GM18951 (cell line): Measurements from ENCODE around the gene LDOC1.
"Not testable (repeated sequence)": the region's sequence is repeated elsewhere in the genome, so short reads cannot be mapped to it uniquely, and the experiment has no call there.

ENCODE experiments used
- POLR2A ChIP-seq: IDR thresholded peaks from 4 replicates; pipeline ENCODE4 v1.6.1; 2011; ENCODE audit warnings: mild to moderate bottlenecking; ENCODE audit not compliant: insufficient read length, insufficient read depth; ENCODE audit errors: extremely low read depth
- in situ Hi-C: fragments of 300-500 bp; cut with MboI; formaldehyde crosslinking; loops from one replicate; pipeline ENCODE4 v1.12.0; 2022; ENCODE audit warnings: low sequenced_read_pairs, mixed read lengths, inconsistent platforms; ENCODE audit not compliant: unreplicated experiment

Gene LDOC1

GRCh38 chrX:141176586-141177451 is at the start of gene LDOC1:
LDOC1 (minus strand) TSS chrX:141177129; CDS start chrX:141177021, 108 bp downstream.
- no peak for TF ChIP-seq POLR2A
- in situ Hi-C loops: no loop called here

- in situ Hi-C loops: no loop called here
- no peak for TF ChIP-seq POLR2A
Observed at GRCh38 chrX:141221611-141222010, 44.7 kb upstream of the LDOC1 start.

- in situ Hi-C loops: no loop called here
Observed at GRCh38 chrX:141220342-141221008, 43.5 kb upstream of the LDOC1 start.

GRCh38 chrX:141214196-141214595 is 37.3 kb upstream of the LDOC1 start:
- in situ Hi-C loops: no loop called here
- TF ChIP-seq POLR2A: no peak

More at GRCh38 chrX:141220342-141221008, 43.5 kb upstream of the LDOC1 start:
- TF ChIP-seq POLR2A: no peak

GRCh38 chrX:141201962-141202361 is 25.0 kb upstream of the LDOC1 start:
- in situ Hi-C loops: no loop called here
- no peak for TF ChIP-seq POLR2A

GRCh38 chrX:141188573-141188972 is 11.6 kb upstream of the LDOC1 start:
- in situ Hi-C loops: not testable (repeated sequence)

GRCh38 chrX:141185366-141185765 is 8.4 kb upstream of the LDOC1 start:
- TF ChIP-seq POLR2A: no peak
- in situ Hi-C loops: no loop called here

- in situ Hi-C loops: no loop called here
Observed at GRCh38 chrX:141183000-141183399, 6.1 kb upstream of the LDOC1 start.

GRCh38 chrX:141180851-141181250 is 3.9 kb upstream of the LDOC1 start:
- in situ Hi-C loops: no loop called here
- no peak for TF ChIP-seq POLR2A

More at GRCh38 chrX:141183000-141183399, 6.1 kb upstream of the LDOC1 start:
- TF ChIP-seq POLR2A: no peak

GRCh38 chrX:141175786-141176185 is 1.1 kb downstream of the LDOC1 start:
- TF ChIP-seq POLR2A: no peak
- in situ Hi-C loops: no loop called here

GRCh38 chrX:141164406-141164805 is 12.5 kb downstream of the LDOC1 start:
- in situ Hi-C loops: no loop called here
- TF ChIP-seq POLR2A: no peak

- in situ Hi-C loops: no loop called here
- no peak for TF ChIP-seq POLR2A
Observed at GRCh38 chrX:141158084-141158483, 18.8 kb downstream of the LDOC1 start.

- in situ Hi-C loops: not testable (repeated sequence)
Observed at GRCh38 chrX:141155231-141155630, 21.7 kb downstream of the LDOC1 start.

GRCh38 chrX:141142946-141143345 is 34.0 kb downstream of the LDOC1 start:
- no peak for TF ChIP-seq POLR2A
- in situ Hi-C loops: no loop called here

- no peak for TF ChIP-seq POLR2A
- in situ Hi-C loops: no loop called here
Observed at GRCh38 chrX:141133272-141133671, 43.7 kb downstream of the LDOC1 start.
